ENCODE results near the gene CREG2. TPM values are rescaled to one million over a fixed set of nuclear protein-coding genes. Genes with fewer than 3 reads are reported as not detected.

CREG2 gene
- total and polyA plus RNA-seq, 2 experiments from 2014 or later: 1.7 to 2.6 TPM

DNA sequence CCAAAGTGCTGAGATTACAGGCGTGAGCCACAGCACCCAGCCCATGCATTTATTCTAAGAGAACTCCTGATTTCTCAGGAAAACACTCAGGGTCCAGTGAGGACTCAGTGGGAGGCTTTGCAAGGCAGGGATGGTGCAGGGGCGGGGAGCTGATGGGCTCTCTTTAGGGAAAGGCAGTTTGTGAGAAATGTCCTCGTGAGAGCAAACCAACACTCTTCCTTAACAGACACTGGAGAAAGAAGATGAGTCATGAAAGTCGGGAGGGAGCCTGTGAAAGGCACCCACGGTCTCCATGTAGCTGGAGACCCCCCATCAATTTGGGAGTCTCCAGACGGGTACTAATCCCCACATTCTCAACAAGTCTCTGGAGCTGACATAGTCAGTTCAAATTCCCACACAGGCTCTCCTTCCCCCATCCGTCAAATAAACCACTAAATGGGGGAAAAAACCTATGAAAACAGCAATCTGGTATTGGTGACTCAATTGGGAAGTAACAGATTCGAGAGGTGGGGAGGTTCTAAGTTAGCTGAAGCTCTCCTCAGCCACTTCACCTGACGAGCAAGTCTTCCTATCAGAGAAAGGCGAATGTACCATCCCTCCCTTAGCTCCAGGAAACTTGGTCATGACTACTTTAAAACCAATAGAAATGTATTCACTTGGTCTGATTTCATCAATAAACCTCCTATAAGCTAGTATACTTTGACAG lies 11.0 kb upstream of the CREG2 start (continued):
- TF ChIP-seq, protein P1, sequence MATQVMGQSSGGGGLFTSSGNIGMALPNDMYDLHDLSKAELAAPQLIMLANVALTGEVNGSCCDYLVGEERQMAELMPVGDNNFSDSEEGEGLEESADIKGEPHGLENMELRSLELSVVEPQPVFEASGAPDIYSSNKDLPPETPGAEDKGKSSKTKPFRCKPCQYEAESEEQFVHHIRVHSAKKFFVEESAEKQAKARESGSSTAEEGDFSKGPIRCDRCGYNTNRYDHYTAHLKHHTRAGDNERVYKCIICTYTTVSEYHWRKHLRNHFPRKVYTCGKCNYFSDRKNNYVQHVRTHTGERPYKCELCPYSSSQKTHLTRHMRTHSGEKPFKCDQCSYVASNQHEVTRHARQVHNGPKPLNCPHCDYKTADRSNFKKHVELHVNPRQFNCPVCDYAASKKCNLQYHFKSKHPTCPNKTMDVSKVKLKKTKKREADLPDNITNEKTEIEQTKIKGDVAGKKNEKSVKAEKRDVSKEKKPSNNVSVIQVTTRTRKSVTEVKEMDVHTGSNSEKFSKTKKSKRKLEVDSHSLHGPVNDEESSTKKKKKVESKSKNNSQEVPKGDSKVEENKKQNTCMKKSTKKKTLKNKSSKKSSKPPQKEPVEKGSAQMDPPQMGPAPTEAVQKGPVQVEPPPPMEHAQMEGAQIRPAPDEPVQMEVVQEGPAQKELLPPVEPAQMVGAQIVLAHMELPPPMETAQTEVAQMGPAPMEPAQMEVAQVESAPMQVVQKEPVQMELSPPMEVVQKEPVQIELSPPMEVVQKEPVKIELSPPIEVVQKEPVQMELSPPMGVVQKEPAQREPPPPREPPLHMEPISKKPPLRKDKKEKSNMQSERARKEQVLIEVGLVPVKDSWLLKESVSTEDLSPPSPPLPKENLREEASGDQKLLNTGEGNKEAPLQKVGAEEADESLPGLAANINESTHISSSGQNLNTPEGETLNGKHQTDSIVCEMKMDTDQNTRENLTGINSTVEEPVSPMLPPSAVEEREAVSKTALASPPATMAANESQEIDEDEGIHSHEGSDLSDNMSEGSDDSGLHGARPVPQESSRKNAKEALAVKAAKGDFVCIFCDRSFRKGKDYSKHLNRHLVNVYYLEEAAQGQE (IDR thresholded peaks at IDR 0.05; ENCODE audit: unreplicated experiment): no peak
- TF ChIP-seq CREB1 (CRISPR knock-in tag; IDR thresholded peaks at IDR 0.05; ENCODE audit: low read depth): no peak
- TF ChIP-seq ZNF331 (CRISPR knock-in tag; IDR thresholded peaks at IDR 0.05; ENCODE audit: low read depth): no peak
- TF ChIP-seq, protein P2, sequence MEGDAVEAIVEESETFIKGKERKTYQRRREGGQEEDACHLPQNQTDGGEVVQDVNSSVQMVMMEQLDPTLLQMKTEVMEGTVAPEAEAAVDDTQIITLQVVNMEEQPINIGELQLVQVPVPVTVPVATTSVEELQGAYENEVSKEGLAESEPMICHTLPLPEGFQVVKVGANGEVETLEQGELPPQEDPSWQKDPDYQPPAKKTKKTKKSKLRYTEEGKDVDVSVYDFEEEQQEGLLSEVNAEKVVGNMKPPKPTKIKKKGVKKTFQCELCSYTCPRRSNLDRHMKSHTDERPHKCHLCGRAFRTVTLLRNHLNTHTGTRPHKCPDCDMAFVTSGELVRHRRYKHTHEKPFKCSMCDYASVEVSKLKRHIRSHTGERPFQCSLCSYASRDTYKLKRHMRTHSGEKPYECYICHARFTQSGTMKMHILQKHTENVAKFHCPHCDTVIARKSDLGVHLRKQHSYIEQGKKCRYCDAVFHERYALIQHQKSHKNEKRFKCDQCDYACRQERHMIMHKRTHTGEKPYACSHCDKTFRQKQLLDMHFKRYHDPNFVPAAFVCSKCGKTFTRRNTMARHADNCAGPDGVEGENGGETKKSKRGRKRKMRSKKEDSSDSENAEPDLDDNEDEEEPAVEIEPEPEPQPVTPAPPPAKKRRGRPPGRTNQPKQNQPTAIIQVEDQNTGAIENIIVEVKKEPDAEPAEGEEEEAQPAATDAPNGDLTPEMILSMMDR (conservative IDR thresholded peaks at IDR 0.05; ENCODE audit: low read depth in 2 of 2): no peak
- no peak for TF ChIP-seq ZNF114 (CRISPR knock-in tag; IDR thresholded peaks at IDR 0.05)
- TF ChIP-seq NANOG (IDR thresholded peaks at IDR 0.05; ENCODE audit: borderline replicate concordance): no peak
- no peak for TF ChIP-seq POLR2AphosphoS5 (IDR thresholded peaks at IDR 0.05; ENCODE audit: low read depth)
- TF ChIP-seq, protein P3, sequence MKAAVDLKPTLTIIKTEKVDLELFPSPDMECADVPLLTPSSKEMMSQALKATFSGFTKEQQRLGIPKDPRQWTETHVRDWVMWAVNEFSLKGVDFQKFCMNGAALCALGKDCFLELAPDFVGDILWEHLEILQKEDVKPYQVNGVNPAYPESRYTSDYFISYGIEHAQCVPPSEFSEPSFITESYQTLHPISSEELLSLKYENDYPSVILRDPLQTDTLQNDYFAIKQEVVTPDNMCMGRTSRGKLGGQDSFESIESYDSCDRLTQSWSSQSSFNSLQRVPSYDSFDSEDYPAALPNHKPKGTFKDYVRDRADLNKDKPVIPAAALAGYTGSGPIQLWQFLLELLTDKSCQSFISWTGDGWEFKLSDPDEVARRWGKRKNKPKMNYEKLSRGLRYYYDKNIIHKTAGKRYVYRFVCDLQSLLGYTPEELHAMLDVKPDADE (IDR thresholded peaks at IDR 0.05): no peak
- TF ChIP-seq EZH2phosphoT487 (IDR thresholded peaks at IDR 0.05; ENCODE audit: unreplicated experiment): no peak
- TF ChIP-seq JUNB (IDR thresholded peaks at IDR 0.05; ENCODE audit: unreplicated experiment): no peak

DNA sequence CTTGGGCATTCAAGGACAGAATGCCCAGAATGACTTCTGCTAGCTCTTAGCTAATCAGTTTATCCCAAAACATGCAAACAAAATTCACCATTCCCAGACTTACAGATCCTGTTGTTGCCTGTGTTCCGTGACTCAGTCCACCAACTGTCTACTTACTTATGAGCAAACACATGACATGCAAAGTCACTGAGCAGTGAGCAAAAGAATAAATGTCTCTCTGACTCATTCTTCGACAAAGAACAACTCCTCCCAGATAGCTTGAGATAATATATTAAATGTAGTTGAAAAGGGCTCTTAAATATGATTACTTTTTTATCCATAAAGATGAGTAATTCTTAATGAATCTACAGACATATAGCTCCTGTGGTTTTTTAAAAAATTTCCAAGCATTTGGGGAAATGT lies 9.0 kb upstream of the CREG2 start:
- ATAC-seq: no peak
- no peaks in the 10 kb centered on the region for H3F3A ChIP-seq (replicated peaks; ENCODE audit: low read depth)
- H3K79me2 ChIP-seq (replicated peaks; ENCODE audit: insufficient read depth): no peaks in the 10 kb centered on the region
- no peak overlapping the region for H3K4me2 ChIP-seq
- H3K4me3 Mint-ChIP-seq: no peak overlapping the region
- peaks cover 7% of the 10 kb centered on the region for H3K27me3 Mint-ChIP-seq (ENCODE audit: insufficient read depth, low read depth, poor library complexity)
- no peak overlapping the region for H3K4me3 ChIP-seq
- DNase-seq (ENCODE audit: low spot score): no peak
- H3K4me1 Mint-ChIP-seq: peaks cover 16% of the 10 kb centered on the region
- no peaks in the 10 kb centered on the region for H3K36me3 Mint-ChIP-seq (ENCODE audit: low read depth)
- no peaks in the 10 kb centered on the region for H3K36me3 ChIP-seq (ENCODE audit: insufficient read depth)
- no peaks in the 10 kb centered on the region for H4K20me1 ChIP-seq (replicated peaks; ENCODE audit: insufficient read depth)
- H3K4me1 ChIP-seq (ENCODE audit: insufficient read depth): no peaks in the 10 kb centered on the region
- H3K27me3 ChIP-seq (ENCODE audit: insufficient read depth): no peaks in the 10 kb centered on the region
- H3K9me3 Mint-ChIP-seq: no peaks in the 10 kb centered on the region; the same call in 2 of the 3 replicates
- H3K27ac Mint-ChIP-seq: no peak overlapping the region
- H2AFZ ChIP-seq: no peak overlapping the region
- H3K9me2 ChIP-seq (ENCODE audit: insufficient read depth): no peaks in the 10 kb centered on the region
- H3K27ac ChIP-seq (ENCODE audit: low read depth): no peak overlapping the region
- no peak for TF ChIP-seq POLR2AphosphoS5 (IDR thresholded peaks at IDR 0.05; ENCODE audit: low read depth)
- TF ChIP-seq, protein P4, sequence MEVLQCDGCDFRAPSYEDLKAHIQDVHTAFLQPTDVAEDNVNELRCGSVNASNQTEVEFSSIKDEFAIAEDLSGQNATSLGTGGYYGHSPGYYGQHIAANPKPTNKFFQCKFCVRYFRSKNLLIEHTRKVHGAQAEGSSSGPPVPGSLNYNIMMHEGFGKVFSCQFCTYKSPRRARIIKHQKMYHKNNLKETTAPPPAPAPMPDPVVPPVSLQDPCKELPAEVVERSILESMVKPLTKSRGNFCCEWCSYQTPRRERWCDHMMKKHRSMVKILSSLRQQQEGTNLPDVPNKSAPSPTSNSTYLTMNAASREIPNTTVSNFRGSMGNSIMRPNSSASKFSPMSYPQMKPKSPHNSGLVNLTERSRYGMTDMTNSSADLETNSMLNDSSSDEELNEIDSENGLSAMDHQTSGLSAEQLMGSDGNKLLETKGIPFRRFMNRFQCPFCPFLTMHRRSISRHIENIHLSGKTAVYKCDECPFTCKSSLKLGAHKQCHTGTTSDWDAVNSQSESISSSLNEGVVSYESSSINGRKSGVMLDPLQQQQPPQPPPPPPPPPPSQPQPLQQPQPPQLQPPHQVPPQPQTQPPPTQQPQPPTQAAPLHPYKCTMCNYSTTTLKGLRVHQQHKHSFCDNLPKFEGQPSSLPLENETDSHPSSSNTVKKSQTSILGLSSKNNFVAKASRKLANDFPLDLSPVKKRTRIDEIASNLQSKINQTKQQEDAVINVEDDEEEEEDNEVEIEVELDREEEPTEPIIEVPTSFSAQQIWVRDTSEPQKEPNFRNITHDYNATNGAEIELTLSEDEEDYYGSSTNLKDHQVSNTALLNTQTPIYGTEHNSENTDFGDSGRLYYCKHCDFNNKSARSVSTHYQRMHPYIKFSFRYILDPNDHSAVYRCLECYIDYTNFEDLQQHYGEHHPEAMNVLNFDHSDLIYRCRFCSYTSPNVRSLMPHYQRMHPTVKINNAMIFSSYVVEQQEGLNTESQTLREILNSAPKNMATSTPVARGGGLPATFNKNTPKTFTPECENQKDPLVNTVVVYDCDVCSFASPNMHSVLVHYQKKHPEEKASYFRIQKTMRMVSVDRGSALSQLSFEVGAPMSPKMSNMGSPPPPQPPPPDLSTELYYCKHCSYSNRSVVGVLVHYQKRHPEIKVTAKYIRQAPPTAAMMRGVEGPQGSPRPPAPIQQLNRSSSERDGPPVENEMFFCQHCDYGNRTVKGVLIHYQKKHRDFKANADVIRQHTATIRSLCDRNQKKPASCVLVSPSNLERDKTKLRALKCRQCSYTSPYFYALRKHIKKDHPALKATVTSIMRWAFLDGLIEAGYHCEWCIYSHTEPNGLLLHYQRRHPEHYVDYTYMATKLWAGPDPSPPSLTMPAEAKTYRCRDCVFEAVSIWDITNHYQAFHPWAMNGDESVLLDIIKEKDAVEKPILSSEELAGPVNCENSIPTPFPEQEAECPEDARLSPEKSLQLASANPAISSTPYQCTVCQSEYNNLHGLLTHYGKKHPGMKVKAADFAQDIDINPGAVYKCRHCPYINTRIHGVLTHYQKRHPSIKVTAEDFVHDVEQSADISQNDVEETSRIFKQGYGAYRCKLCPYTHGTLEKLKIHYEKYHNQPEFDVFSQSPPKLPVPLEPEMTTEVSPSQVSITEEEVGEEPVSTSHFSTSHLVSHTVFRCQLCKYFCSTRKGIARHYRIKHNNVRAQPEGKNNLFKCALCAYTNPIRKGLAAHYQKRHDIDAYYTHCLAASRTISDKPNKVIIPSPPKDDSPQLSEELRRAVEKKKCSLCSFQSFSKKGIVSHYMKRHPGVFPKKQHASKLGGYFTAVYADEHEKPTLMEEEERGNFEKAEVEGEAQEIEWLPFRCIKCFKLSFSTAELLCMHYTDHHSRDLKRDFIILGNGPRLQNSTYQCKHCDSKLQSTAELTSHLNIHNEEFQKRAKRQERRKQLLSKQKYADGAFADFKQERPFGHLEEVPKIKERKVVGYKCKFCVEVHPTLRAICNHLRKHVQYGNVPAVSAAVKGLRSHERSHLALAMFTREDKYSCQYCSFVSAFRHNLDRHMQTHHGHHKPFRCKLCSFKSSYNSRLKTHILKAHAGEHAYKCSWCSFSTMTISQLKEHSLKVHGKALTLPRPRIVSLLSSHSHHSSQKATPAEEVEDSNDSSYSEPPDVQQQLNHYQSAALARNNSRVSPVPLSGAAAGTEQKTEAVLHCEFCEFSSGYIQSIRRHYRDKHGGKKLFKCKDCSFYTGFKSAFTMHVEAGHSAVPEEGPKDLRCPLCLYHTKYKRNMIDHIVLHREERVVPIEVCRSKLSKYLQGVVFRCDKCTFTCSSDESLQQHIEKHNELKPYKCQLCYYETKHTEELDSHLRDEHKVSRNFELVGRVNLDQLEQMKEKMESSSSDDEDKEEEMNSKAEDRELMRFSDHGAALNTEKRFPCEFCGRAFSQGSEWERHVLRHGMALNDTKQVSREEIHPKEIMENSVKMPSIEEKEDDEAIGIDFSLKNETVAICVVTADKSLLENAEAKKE (CRISPR knock-in tag; IDR thresholded peaks at IDR 0.05): no peak
- no peak for TF ChIP-seq EZH2phosphoT487 (IDR thresholded peaks at IDR 0.05; ENCODE audit: unreplicated experiment)
- TF ChIP-seq ZNF114 (CRISPR knock-in tag; IDR thresholded peaks at IDR 0.05): no peak
- no peak for TF ChIP-seq ZNF331 (CRISPR knock-in tag; IDR thresholded peaks at IDR 0.05; ENCODE audit: low read depth)

Measured in GM23338 (cell line).